GM19193 (cell line): Measurements from ENCODE around the gene CAPN9.

Source experiments
- POLR2A ChIP-seq: IDR thresholded peaks from 4 replicates; pipeline ENCODE4 v1.6.1; 2011; ENCODE audit not compliant: insufficient read depth, insufficient read length; ENCODE audit errors: extremely low read depth

Gene CAPN9

DNA sequence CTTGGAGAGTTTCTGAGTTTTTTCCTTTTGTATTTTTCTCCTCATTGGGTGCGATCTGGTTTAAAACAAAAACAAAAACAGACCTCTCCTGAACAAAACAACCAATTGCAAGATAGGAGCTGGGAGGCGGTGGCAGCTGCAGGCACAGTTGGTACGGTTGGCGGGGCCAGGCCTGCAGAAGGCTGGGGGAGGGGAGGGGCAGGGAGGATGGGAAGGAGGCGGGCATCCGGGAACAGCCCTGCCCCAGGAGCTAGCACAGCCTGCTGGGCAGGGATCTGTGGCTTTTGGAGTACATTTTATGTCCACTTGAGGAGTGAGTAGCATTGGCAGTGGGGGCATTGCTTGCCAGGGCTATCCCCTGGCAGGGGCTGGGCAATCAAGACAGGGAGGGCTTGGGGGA, 5.2 kb downstream of the CAPN9 start:
- TF ChIP-seq POLR2A: no peak

DNA sequence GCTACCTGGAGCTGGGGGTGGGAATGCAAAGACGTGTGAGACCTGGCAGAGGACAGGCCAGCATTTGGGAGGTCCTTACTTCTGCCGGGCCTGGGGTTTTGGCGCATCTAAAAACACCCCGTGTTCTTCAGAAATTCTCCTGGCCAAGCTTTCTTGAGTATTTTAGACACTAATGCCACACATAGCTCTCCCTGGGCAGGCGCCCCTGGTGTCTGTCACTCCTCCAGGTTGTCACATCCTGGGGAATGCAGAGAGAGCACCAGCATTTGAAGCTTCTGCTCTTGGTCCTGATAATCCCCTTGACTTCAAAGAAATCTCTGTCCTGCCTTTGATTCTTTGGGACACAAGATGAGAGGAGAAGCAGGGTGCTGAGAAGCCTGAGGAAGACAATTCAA, 6.0 kb downstream of the CAPN9 start:
- TF ChIP-seq POLR2A: no peak

DNA sequence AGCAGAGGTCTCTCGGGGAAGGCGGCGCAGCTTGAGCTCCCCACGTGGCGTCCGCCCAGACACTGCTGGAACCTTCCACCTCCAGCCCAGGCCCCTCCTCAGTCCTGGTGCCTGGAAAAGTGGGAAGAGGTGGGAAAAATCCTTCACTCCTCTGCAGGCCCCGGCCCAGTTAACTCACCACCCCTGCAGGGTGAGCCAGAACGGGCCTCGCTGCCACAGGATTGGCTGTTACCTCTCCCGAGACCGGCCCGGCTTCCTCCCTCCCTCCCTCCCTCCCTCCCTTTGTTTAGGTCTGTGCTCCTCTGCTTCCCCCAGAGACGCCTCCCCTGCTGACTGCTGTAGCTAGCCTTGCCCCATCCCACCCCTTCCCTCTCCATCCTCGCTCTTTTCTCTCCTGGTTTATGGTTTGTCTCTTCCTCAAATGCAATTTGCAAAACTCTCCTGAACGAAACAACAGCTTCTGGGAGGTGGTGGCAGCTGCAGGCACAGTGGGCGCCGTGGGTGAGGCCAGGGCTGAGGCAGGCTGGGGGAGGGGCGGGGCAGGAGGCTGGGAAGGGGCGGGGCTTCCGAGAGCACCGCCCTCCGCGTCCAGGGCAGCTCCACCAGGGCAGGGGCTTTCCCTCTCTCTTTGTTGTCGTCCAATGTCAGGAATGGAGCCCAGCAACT, 6.5 kb downstream of the CAPN9 start:
- no peak for TF ChIP-seq POLR2A

DNA sequence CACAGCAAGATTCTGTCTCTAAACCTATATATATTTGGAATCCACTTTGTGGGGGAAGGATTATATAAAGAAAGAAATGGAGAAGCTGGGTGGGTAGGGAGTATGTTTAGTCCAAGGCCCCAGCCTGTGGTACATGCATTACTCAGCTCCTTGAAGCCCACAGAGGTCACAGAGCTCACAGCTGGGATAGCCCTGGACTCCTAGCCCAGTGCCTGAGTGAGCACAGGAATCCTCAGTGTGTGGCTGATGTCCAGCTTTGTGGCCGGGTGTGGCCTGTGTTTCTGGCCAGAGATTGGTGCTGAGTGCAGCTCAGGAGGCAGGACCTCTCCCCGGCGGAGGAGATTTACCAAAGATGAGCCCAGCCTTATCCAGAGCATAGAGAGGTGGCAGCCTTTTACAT, 7.6 kb downstream of the CAPN9 start:
- TF ChIP-seq POLR2A: no peak

DNA sequence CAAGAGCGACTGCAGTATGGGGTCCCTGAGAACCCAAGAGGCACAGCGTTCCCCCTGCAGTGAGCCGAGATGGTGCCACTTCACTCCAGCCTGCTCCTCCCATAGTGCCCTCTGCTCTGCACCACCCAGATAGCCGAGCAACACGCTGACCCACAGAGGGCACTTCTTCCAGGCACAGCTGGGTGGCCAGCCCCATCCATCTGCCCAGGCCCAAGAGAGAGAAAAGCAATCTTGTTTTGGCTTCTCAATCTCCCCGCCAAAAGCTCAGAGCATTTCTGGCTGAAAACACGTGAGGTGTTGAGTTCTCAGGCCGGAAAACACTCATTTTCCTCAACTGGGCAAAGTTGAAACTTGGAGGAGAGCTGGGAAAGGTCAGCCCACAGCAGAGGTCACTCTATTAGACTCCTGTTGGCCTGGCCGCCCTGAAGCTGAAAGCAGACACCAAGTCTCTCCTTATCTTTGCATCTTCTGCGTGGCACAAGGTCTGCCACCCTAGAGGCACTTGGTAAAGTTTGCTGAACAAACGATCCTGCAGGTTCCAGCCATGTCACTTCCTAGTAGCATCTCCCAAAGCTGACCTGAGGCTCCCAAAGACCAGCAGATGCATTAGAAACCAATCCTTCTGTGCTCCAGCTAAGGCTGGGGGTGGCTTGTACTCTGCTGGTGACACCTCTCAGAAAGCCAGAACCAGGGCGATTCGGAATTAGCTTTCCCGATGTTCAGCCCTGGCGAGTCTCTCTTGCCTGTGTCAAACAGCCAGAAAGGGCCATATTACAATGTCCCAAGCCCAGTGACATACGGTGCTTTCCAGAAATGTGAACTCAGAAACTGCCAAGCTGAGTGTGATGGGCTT, 10.9 kb downstream of the CAPN9 start:
- no peak for TF ChIP-seq POLR2A

DNA sequence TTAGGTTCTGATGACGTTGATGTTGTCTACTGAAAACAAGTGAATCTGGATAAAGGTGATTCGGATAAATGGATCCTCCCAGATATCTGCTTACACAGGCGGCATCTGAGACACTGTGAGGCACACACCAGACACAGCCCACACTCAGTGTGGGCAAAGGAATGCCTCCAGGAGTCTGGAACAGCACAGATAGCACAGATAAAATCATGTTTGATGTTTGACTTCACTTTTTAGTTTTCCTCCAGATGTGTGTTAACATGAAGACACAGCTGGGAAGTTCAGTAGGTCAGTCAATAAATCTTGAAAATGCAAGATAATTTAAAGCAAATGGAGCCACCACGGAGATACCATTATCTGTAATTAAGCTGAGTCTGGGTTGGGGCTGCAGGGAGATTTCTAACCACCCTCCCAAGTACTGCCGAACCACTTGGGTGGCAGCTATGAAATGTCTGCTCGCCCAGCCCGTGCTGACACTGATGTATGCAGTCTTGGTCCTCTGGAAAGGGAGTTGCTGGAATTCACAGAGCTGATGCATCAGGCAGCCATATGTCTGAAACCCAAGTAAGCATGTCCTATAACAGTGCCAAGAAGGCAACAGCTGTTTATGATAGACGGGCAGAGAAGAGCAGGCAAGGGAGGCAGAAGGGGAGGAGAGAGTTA, 11.7 kb downstream of the CAPN9 start:
- TF ChIP-seq POLR2A: no peak

DNA sequence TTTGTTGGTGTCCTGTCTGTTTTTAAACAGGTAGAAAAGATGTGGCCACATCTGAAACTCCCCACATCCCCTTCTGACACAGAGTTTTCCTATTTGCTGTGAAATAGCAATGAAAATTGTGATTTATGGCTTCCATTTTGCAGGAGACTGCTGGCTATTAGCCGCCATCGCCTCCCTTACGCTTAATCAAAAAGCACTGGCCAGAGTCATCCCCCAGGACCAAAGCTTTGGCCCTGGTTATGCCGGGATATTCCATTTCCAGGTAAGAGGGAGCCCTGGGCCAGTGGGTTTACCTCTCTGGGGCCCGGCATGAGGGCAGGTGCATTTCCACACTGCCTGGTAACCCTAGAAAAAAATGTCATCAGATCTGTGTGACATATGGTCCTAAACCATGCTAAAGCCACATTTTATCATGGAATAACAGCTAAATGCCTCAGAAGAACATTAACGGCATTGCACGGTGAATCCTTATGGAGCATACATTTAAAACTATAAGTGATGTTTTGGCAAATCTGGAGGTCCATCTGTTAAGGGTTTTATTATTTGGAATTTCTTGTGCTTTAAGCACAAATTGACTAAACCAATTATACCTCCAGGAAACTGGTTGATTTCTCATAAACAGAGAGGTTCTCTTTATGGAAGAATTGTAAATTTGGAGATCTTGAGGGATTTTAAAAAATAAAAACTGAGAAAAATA, 12.3 kb downstream of the CAPN9 start:
- no peak for TF ChIP-seq POLR2A

DNA sequence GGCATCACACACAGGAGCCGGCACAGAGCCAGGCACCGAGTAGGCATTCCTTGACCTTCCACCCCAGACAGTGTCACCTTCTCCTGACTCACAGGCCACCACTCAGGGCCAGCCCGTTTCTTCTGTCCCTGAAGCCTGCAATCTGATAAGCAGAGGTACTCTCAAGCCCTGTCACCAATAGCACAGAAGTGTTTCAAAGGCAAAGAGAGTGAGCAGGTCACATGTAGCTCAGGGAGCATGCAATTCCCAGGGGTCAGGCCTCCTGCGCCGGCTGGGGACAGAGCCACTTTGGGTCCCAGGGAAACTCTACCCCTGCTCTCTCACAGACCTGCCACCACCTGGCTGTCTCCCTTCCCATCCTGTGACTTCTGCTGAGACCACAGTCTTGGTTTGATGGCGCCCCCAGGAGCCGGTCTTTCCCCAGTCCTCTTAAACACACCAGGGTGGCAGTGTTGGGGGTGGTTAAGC, 13.2 kb downstream of the CAPN9 start:
- TF ChIP-seq POLR2A: no peak

DNA sequence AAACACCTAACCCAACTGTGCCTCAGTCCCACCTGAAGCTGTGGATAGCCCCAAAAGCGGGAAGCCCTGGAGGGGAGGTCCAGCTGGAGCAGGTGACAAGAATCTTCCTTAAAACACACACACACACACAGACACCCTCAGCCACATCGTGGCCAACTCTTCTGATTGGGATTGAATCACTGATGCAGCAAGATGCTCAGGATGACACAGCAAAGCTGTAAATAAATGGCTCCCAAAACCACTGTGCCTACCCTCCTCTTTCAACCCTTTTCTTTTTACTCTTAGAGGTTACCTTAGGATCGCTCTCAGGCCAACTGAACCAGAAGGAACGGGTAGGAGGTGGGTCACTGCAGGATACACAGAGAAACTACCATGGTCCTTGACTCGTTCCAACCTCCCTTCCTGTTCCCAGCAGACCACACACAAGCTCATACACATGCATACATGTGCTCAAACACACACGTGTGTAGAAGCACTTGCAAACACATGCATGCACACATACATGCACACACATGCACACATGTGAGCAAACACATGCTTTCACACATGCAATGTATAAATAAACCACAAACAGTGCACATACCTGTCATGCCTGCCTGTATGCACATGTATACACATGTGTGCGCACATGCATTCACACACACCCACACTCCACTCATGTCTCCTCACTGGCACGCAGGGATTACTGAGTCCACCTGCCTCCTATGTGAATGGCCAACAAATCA, 14.4 kb downstream of the CAPN9 start:
- TF ChIP-seq POLR2A: no peak

DNA sequence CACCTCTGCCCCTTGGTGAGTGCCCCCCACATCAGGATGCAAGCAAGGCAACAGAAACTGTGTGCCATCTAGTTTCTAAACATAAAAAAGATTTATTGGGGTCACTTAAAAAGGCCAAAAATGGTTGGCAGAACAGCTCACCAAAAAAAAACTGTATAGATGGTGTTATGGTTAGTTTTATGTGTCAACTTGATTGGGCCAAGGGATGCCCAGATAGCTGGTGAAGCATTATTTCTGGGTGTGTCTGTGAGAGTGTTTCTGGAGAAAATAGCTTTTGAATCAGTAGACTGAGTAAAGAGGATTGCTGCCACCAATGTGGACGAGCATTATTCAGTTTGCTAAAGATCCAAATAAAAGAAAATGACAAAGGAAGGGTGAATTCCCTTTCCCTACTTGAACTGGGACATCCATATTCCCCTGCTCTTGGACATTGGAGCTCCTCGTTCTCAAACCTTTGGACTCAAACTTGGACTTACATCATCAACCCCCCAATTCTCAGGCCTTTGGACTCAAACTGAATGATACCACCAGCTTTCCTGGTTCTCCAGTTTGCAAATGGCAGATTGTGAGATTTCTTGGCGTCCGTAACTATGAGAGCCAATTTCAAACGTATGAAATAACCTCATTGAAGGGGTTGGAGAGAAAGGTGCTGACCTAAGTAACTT, 16.9 kb downstream of the CAPN9 start:
- TF ChIP-seq POLR2A: no peak

DNA sequence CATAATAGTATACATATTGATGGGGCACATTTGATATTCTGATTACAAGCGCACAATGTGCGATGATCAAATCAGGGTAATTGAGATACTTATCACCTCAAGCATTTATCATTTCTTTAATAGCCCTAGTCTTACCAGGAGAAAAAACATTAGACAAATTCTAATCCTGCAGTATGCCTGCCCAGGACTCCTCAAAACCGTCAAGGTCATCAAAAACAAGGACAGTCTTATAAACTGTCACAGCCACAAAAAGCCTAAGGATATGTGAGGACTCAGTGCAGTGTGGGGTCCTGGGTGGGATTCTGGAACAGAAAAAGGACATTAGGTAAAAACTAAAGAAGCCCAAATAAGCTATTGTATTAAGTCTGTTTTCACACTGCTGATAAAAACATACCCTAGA, 19.1 kb downstream of the CAPN9 start:
- TF ChIP-seq POLR2A: no peak

DNA sequence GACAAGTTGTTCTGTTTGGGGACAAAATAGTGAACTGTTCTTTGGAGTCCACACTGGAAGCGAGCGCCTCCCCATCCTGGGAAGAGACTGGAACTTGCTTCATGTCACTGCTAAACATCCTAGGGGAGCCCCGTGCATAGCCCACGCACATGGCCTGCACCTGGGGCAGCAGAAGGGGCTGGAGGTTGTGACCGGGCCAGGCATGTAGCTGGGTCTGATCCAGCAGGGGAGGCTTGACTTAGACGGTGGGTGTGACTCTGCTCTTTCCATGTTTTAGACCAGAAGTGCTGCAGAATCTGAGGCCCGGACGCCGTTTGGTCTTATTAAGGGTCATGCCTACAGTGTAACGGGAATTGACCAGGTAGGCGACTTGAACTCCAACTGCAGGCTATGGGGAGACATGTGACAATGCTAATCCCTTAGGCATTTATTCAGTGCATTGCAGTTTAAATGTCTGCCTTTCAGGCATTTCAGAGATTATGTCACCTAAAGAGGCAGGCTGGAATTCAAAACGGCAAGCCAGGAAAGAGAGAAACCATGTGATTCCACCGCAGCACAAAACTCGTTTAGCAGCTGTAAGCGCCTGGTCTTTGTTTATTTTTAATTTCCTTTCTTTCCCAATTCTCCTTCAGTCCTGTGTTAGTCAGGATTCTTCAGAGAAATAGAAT, 21.8 kb downstream of the CAPN9 start:
- TF ChIP-seq POLR2A: no peak

DNA sequence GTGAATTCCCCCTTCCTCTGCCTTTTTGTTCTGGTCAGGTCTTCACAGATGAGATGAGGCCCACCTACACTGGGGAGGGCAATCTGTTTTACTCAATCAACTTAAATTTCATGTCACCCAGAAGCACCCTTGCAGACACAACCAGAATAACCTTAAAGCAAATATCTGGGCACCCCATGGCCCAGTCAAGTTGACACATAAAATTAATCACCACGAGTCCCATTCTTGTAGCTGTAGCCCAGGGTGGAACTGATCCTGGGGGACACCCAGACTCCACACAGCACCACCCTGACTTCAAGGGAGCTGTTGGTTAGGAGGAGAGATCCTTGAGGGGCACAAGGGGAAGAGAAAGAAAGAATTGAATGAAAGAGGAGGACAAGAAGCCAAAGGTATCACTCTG, 23.1 kb downstream of the CAPN9 start:
- no peak for TF ChIP-seq POLR2A
